Measurements from ENCODE around the gene PSME3IP1. TPM values are rescaled to one million over a fixed set of nuclear protein-coding genes. Genes with fewer than 3 reads are reported as not detected.

PSME3IP1 gene
- total RNA-seq, 1 experiment from 2014 or later, result 103 TPM

DNA sequence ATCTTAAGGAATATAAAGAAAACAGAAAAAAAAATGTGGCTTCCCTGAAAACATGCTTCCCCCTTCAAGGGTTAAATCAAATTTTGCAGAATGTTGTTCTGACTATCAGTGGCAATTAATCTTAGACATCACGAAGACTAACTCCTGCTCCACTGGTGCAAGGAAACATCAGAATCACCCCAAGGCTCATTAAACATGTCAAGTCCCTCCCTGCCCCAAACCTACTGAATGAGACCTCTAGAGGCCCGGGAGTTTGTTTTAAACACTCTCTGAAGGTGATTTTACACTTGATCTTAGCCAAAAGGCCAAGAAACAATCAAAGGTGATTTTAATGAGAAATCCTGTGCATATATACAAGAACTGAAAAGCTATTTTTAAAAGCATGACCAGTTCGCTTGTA lies 18.3 kb downstream of the PSME3IP1 start:
- Histone ChIP-seq H4K8ac (replicated peaks; ENCODE audit: insufficient read length, low read depth, low read length) (no peak overlapping the region), H3K14ac (ENCODE audit: insufficient read depth, low read length) (no peak overlapping the region), H2AFZ (ENCODE audit: low read length) (no peak overlapping the region), H3K4me1 (ENCODE audit: insufficient read depth, low read length) (no peaks in the 10 kb centered on the region), H3K23me2 (ENCODE audit: insufficient read length, low read depth, low read length, poor library complexity, severe bottlenecking) (no peaks in the 10 kb centered on the region), H3K79me1 (ENCODE audit: insufficient read depth, low read depth, low read length, poor library complexity, severe bottlenecking) (no peaks in the 10 kb centered on the region), H3K23ac (ENCODE audit: insufficient read length, low read depth, low read length) (no peak overlapping the region), H3K9me3 (ENCODE audit: control insufficient read depth, low read depth, low read length) (no peaks in the 10 kb centered on the region), H3K27me3 (ENCODE audit: insufficient read depth, low read length) (no peaks in the 10 kb centered on the region), H4K91ac (ENCODE audit: insufficient read length, low read depth, low read length) (no peak overlapping the region), H3K4ac (ENCODE audit: low read depth, low read length) (no peak overlapping the region), H4K5ac (ENCODE audit: insufficient read length, low read depth, low read length) (no peak overlapping the region), H4K20me1 (ENCODE audit: control insufficient read depth, insufficient read depth, insufficient read length) (no peaks in the 10 kb centered on the region), H2BK5ac (ENCODE audit: insufficient read length, low read length) (no peak overlapping the region), H3K9ac (ENCODE audit: extremely low read depth, insufficient read length, low read length) (no peak overlapping the region), H2BK20ac (ENCODE audit: low read depth, low read length, poor library complexity, severe bottlenecking) (no peak overlapping the region), H2BK15ac (ENCODE audit: low read depth, low read length) (no peak overlapping the region), H2BK12ac (ENCODE audit: insufficient read length, low read depth, low read length) (no peak overlapping the region), H3K27ac (ENCODE audit: insufficient read length, low read depth, low read length) (no peak overlapping the region), H2AK5ac (ENCODE audit: insufficient read length, low read length) (no peak overlapping the region), H3K56ac (ENCODE audit: insufficient read length, low read depth, low read length) (no peak overlapping the region), H3K18ac (ENCODE audit: insufficient read length, low read depth, low read length) (no peak overlapping the region), H3K4me2 (ENCODE audit: insufficient read depth, insufficient read length, low read length) (no peak overlapping the region), H2BK120ac (ENCODE audit: low read depth, low read length, poor library complexity, severe bottlenecking) (no peak overlapping the region), H3K79me2 (ENCODE audit: insufficient read depth, low read length) (no peaks in the 10 kb centered on the region), H3T11ph (ENCODE audit: low read length) (no peak overlapping the region)
- Mint-ChIP-seq H3K4me3 (no peak overlapping the region), H3K27me3 (ENCODE audit: low read depth) (no peaks in the 10 kb centered on the region), H3K36me3 (ENCODE audit: insufficient read depth in 1 of 3, low read depth in 3 of 3) (peaks cover 36 to 80% (median 66%) of the 10 kb centered on the region in 3 experiments), H3K27ac (no peak overlapping the region), H3K4me1 (no peaks in the 10 kb centered on the region), H3K9me3 (no peaks in the 10 kb centered on the region)
- TF ChIP-seq CTCF (conservative IDR thresholded peaks at IDR 0.05), result no peak
- DNase-seq, result no peak
- WGBS (ENCODE audit: extremely low coverage, insufficient read length, low lambda C conversion rate), result no CpG with 5 or more reads among the region's 3 CpGs

All from H9 (cell line).